Liver (tissue), 3 donors: ENCODE results near the gene FAM9A.

Experiments
- EGR1 ChIP-seq, 2 donors: IDR thresholded peaks; 2 replicates each; pipeline ENCODE4 v1.6.1; 2016 to 2018; ENCODE audit warnings: antibody characterized with exemption in 2 of 2, low read depth in 2 of 2
- GABPA ChIP-seq, 2 donors: IDR thresholded peaks in 1 of 2; conservative IDR thresholded peaks in 1 of 2; 2 replicates each; pipeline ENCODE4 v1.6.1; 2016; ENCODE audit warnings: antibody characterized with exemption in 2 of 2, mild to moderate bottlenecking in 1 of 2, moderate library complexity in 1 of 2
- HNF4G ChIP-seq: IDR thresholded peaks from 2 replicates; pipeline ENCODE4 v1.6.1; 2016; ENCODE audit warnings: antibody characterized with exemption
- RAD21 ChIP-seq, 2 donors: IDR thresholded peaks; 2 replicates each; pipeline ENCODE4 v1.6.1; 2016; ENCODE audit warnings: antibody characterized with exemption in 2 of 2, mild to moderate bottlenecking in 2 of 2
- SP1 ChIP-seq: IDR thresholded peaks from 2 replicates; pipeline ENCODE4 v1.6.1; 2018; ENCODE audit warnings: antibody characterized with exemption, mild to moderate bottlenecking
- TAF1 ChIP-seq: conservative IDR thresholded peaks from 2 replicates; pipeline ENCODE4 v1.6.1; 2016; ENCODE audit warnings: antibody characterized with exemption, mild to moderate bottlenecking
- YY1 ChIP-seq: IDR thresholded peaks from 2 replicates; pipeline ENCODE4 v1.6.1; 2016; ENCODE audit warnings: antibody characterized with exemption, mild to moderate bottlenecking
- TF ChIP-seq, protein P1 (sequence below): IDR thresholded peaks from 2 replicates; pipeline ENCODE4 v1.6.1; 2016; ENCODE audit warnings: antibody characterized with exemption
- TF ChIP-seq, protein P2 (sequence below): fragments of 150-350 bp; IDR thresholded peaks from 2 replicates; pipeline ENCODE4 v1.5.1; 2017; ENCODE audit warnings: improper control_type of control experiment, low read depth, low read length; ENCODE audit not compliant: missing input control
- TF ChIP-seq, protein P3 (sequence below): IDR thresholded peaks from 2 replicates; pipeline ENCODE4 v1.6.1; 2016; ENCODE audit warnings: antibody characterized with exemption
- TF ChIP-seq, protein P4 (sequence below): IDR thresholded peaks from 2 replicates; pipeline ENCODE4 v1.6.1; 2016; ENCODE audit warnings: antibody characterized with exemption
- TF ChIP-seq, protein P5 (sequence below): IDR thresholded peaks from 2 replicates; pipeline ENCODE4 v1.6.1; 2016; ENCODE audit warnings: antibody characterized with exemption, mild to moderate bottlenecking
- donor health status: healthy.
- donor health status: healthy.

DNA sequence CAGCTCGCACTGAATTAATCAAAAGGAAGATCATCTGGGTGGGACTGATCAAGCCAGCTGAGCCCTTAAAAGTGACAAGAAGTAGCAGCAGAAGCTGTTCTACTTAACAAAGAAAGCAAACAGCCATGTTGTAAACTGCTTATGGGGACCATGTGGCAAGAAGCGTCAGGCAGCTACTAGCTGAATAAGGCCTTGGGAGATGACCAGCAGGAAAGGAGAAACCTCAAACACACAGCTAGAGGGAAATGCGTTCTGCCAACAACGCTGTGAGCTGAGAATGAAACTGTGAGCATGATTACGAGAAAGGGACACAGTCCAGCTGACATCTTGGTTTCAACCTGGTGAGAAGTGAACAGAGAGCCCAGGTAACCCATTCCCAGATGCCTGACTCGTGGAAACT is 49.3 kb upstream of the FAM9A start:
- TF ChIP-seq TAF1 (no peak), YY1 (no peak), GABPA (IDR thresholded peaks at IDR 0.05 in 1 of 2, conservative IDR thresholded peaks at IDR 0.05 in 1 of 2) (no peak), EGR1 (IDR thresholded peaks at IDR 0.05; ENCODE audit: low read depth in 2 of 2) (no peak), RAD21 (IDR thresholded peaks at IDR 0.05) (no peak), HNF4G (no peak), SP1 (no peak)
- TF ChIP-seq, protein P1, sequence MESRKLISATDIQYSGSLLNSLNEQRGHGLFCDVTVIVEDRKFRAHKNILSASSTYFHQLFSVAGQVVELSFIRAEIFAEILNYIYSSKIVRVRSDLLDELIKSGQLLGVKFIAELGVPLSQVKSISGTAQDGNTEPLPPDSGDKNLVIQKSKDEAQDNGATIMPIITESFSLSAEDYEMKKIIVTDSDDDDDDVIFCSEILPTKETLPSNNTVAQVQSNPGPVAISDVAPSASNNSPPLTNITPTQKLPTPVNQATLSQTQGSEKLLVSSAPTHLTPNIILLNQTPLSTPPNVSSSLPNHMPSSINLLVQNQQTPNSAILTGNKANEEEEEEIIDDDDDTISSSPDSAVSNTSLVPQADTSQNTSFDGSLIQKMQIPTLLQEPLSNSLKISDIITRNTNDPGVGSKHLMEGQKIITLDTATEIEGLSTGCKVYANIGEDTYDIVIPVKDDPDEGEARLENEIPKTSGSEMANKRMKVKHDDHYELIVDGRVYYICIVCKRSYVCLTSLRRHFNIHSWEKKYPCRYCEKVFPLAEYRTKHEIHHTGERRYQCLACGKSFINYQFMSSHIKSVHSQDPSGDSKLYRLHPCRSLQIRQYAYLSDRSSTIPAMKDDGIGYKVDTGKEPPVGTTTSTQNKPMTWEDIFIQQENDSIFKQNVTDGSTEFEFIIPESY, result no peak
- TF ChIP-seq, protein P2, sequence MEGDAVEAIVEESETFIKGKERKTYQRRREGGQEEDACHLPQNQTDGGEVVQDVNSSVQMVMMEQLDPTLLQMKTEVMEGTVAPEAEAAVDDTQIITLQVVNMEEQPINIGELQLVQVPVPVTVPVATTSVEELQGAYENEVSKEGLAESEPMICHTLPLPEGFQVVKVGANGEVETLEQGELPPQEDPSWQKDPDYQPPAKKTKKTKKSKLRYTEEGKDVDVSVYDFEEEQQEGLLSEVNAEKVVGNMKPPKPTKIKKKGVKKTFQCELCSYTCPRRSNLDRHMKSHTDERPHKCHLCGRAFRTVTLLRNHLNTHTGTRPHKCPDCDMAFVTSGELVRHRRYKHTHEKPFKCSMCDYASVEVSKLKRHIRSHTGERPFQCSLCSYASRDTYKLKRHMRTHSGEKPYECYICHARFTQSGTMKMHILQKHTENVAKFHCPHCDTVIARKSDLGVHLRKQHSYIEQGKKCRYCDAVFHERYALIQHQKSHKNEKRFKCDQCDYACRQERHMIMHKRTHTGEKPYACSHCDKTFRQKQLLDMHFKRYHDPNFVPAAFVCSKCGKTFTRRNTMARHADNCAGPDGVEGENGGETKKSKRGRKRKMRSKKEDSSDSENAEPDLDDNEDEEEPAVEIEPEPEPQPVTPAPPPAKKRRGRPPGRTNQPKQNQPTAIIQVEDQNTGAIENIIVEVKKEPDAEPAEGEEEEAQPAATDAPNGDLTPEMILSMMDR, result no peak
- TF ChIP-seq, protein P3, sequence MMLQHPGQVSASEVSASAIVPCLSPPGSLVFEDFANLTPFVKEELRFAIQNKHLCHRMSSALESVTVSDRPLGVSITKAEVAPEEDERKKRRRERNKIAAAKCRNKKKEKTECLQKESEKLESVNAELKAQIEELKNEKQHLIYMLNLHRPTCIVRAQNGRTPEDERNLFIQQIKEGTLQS, result no peak
- TF ChIP-seq, protein P4, sequence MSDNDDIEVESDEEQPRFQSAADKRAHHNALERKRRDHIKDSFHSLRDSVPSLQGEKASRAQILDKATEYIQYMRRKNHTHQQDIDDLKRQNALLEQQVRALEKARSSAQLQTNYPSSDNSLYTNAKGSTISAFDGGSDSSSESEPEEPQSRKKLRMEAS, result no peak
- TF ChIP-seq, protein P5, sequence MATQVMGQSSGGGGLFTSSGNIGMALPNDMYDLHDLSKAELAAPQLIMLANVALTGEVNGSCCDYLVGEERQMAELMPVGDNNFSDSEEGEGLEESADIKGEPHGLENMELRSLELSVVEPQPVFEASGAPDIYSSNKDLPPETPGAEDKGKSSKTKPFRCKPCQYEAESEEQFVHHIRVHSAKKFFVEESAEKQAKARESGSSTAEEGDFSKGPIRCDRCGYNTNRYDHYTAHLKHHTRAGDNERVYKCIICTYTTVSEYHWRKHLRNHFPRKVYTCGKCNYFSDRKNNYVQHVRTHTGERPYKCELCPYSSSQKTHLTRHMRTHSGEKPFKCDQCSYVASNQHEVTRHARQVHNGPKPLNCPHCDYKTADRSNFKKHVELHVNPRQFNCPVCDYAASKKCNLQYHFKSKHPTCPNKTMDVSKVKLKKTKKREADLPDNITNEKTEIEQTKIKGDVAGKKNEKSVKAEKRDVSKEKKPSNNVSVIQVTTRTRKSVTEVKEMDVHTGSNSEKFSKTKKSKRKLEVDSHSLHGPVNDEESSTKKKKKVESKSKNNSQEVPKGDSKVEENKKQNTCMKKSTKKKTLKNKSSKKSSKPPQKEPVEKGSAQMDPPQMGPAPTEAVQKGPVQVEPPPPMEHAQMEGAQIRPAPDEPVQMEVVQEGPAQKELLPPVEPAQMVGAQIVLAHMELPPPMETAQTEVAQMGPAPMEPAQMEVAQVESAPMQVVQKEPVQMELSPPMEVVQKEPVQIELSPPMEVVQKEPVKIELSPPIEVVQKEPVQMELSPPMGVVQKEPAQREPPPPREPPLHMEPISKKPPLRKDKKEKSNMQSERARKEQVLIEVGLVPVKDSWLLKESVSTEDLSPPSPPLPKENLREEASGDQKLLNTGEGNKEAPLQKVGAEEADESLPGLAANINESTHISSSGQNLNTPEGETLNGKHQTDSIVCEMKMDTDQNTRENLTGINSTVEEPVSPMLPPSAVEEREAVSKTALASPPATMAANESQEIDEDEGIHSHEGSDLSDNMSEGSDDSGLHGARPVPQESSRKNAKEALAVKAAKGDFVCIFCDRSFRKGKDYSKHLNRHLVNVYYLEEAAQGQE, result no peak
